ENCODE results near the gene KCNG4.

- TF ChIP-seq CTCF (IDR thresholded peaks at IDR 0.05): no peak
- TF ChIP-seq POLR2A (IDR thresholded peaks at IDR 0.05): no peak
Measured at GRCh38 chr16:84194470-84195200, 45.2 kb downstream of the KCNG4 start.
